D721Med (cell line): Measurements from ENCODE around the gene DCST1.
A peak's percentile ranks its signal among the peaks of the same experiment; 100 is the strongest.
"Not testable (repeated sequence)": the region's sequence is repeated elsewhere in the genome, so short reads cannot be mapped to it uniquely, and the experiment has no call there.

Source experiments
- DNase-seq: peaks from one replicate; pipeline ENCODE4 v3.0.0; 2011; ENCODE audit warnings: low spot score; ENCODE audit not compliant: insufficient read length
- FAIRE-seq: peaks from 2 replicates; lab custom pipeline; 2011; peaks lifted over from hg19 to GRCh38; lab: Jason Lieb, UNC
- TF ChIP-seq, protein P1 (sequence below): IDR thresholded peaks from 2 replicates; pipeline ENCODE4 v1.5.1; 2012; ENCODE audit warnings: mild to moderate bottlenecking, control low read depth; ENCODE audit not compliant: insufficient read depth; ENCODE audit errors: missing control alignments

Gene DCST1

DNA sequence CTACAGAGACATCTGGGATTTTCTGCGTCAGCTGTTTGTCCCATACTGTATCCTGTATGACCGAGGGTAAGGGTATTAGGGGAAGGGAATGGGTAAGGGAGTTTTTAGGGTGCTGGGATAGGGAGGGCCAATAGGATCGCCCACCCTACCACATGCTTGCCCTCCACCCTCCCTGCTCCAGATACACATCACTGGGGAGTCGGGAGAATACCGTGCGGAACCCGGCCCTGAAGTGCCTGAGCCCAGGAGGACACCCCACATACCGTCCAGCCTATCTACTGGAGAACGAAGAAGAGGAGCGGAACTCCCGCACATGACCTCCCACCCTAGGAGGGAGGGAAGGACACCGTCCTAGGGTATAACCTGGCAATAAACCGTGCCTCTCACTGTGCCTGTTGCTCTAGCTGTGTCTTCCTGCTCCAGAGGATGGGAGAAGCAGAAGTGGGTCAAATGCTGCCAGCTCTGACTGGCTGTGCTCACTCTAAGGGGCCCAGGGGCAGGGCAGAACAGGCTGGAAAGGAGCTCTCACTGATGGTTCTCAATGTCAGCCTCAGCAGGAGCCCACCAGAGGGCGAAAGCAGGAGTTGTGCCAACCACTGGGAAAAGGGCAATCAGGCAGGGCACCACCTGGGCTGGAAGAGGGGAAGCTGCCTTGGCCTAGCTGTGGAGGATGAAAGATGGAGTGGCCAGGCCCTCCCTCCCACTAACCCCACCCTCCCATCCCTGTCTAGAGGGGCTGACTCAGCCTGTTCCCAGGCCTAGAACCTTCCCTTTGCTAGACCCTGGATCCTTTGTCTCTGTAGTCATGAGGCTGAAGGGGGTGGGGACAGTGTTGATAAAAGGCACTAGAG, 40.7 kb upstream of the DCST1 start:
- DNase-seq: no peak
- FAIRE-seq: no peak
- TF ChIP-seq, protein P1, sequence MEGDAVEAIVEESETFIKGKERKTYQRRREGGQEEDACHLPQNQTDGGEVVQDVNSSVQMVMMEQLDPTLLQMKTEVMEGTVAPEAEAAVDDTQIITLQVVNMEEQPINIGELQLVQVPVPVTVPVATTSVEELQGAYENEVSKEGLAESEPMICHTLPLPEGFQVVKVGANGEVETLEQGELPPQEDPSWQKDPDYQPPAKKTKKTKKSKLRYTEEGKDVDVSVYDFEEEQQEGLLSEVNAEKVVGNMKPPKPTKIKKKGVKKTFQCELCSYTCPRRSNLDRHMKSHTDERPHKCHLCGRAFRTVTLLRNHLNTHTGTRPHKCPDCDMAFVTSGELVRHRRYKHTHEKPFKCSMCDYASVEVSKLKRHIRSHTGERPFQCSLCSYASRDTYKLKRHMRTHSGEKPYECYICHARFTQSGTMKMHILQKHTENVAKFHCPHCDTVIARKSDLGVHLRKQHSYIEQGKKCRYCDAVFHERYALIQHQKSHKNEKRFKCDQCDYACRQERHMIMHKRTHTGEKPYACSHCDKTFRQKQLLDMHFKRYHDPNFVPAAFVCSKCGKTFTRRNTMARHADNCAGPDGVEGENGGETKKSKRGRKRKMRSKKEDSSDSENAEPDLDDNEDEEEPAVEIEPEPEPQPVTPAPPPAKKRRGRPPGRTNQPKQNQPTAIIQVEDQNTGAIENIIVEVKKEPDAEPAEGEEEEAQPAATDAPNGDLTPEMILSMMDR: peak; percentile 34

DNA sequence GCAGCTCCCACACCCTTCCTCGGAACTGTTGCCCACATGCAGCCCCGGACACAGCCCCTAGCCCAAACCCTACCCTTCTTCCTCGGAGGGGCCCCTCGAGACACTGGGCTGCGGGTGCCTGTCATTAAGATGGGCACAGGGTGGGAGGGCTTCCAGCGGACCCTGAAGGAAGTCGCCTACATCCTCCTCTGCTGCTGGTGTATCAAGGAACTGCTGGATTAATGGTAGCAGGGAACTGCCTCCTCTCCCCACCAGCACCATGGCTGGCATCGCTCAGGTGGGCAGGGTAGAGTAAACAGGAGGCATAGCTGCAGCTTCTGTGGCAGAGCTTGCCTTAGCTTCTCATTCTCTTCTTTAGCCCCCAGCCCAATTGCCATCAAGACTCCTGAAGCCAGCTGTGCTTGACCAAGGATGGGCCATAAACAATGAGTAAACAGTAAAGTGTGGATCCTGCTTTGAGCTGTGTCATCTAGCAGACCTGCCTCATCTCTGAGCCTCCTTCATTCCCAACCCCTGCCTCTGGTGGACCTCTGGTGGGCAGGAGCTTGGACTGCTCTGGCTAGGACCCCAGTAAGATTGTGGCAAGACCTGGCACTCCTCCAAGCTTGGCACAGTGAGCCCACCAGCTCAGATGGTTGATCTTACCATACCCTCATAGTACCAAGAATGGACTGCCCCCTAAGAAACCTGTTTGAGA, 39.9 kb upstream of the DCST1 start, which contains the start of gene LENEP:
Gene LENEP, plus strand, starts transcription at position 15 of the 697 bp plus-strand sequence. Its CDS starts 22 bp downstream, at position 37.
- no peak for DNase-seq
- TF ChIP-seq, protein P1: no peak
- FAIRE-seq: no peak

DNA sequence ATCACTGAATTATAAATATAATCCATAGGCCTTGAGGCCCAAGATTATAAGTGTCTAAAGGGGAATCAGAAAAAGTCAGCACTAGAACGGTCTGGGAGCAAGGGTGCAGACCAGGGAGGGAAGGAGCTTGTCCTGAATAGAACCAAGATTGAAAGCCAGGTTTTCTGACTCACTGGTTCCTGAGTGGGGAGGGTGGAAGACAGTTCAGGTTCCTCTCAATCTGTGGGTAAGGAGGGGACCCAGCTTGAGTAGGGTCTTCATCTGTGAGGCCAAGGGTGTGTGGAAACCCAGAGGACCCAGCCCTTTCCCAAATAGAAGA, 39.4 kb upstream of the DCST1 start:
- DNase-seq: no peak
- FAIRE-seq: no peak
- TF ChIP-seq, protein P1: no peak

DNA sequence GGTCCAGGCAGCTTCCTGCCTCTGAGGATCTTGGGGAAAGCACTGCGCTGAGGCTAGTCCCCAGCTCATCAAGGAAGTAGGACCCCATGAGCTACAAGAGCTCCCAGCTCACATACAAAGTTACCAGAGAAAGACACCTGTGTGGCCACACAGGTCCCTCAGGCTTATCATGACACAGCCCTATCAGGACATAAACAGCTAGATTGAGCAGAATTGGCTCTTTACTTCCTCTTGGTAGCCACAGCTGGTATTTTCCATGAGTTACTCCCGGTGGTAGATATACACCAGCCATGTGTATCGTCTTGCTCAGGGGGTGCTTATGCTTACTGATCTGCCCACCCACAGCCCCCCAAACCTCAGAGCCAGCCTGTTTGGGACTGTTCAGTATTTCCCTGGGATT, 39.0 kb upstream of the DCST1 start:
- FAIRE-seq: no peak

DNA sequence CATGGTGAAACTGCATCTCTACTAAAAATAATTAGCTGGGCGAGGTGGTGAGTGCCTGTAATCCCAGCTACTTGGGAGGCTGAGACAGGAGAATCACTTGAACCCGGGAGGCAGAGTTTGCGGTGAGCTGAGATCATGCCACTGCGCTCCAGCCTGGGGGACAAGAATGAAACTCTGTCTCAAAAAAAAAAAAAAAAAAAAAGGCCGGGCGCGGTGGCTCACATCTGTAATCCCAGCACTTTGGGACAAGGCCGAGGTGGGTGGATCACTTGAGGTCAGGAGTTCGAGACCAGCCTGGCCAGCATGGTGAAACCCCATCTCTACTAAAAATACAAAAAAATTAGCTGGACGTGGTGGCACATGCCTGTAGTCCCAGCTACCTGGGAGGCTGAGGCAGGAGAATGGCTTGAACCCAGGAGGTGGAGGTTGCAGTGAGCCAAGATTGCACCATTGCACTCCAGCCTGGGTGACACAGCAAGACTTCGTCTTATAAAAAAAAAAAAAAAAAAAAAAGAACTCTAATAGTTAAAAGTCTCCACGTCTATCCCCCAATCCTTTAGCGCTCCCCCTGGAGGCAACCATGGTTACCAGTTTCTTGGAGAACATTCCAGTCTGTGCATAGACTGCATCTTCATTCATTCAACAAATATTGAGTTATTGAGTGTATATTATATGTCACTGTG, 38.2 kb upstream of the DCST1 start:
- TF ChIP-seq, protein P1: peak; percentile 59
- not testable (repeated sequence) for DNase-seq, FAIRE-seq

More for the DNA sequence above, 39.0 kb upstream of the DCST1 start:
- no peak for DNase-seq
- TF ChIP-seq, protein P1: no peak

DNA sequence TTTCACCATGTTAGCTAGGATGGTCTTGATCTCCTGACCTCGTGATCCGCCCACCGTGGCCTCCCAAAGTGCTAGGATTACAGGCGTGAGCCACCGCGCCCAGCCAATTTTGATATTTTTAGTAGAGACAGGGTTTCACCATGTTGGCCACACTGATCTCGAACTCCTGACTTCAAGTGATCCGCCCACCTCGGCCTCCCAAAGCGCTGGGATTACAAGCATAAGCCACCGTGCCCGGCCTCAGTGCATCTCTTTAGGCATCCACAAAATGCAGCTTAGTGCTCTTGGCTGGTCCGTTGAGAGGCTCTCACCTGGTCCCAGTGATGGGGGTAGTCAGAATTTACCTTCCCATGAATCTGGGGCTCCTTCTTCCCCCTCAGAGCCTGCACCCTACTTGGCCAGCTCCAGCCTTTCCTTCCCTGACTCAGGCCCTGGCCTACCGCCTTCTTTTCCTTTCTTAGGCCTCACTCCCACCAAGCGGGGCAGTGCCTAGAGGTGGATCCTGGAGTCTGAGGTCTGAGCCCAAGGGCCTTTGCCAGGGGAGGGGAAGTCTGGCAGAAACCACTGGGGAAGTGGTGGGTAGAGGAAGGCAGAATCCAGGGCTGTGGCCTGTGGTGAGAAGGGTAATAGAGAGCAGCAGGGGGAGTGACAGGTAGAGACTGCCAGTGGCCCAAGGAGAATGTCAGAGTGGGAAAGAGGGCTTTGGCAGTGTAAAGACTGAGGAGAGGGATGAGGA, 36.5 kb upstream of the DCST1 start:
- DNase-seq (no peak), FAIRE-seq (no peak)
- TF ChIP-seq, protein P1: no peak
